Peyer's patch (tissue), 4 donors: ENCODE results near the gene GBE1.

Source experiments
- POLR2A ChIP-seq, 2 donors: fragments of 450-650 bp; IDR thresholded peaks; one replicate each; pipeline ENCODE4 v1.5.1; 2017; ENCODE audit warnings: antibody characterized with exemption in 2 of 2, mild to moderate bottlenecking in 2 of 2, moderate library complexity in 2 of 2
- TF ChIP-seq, protein P1 (sequence below), 6 experiments: fragments of 450-650 bp in 4 of 6; fragments of 200-600 bp in 2 of 6; sonication (generic) in 1 of 6; IDR thresholded peaks; one replicate each; pipeline ENCODE4 v1.5.1; 2017 to 2019; ENCODE audit warnings: antibody characterized with exemption in 6 of 6, mild to moderate bottlenecking in 3 of 6, moderate library complexity in 1 of 6

- TF ChIP-seq, protein P1, sequence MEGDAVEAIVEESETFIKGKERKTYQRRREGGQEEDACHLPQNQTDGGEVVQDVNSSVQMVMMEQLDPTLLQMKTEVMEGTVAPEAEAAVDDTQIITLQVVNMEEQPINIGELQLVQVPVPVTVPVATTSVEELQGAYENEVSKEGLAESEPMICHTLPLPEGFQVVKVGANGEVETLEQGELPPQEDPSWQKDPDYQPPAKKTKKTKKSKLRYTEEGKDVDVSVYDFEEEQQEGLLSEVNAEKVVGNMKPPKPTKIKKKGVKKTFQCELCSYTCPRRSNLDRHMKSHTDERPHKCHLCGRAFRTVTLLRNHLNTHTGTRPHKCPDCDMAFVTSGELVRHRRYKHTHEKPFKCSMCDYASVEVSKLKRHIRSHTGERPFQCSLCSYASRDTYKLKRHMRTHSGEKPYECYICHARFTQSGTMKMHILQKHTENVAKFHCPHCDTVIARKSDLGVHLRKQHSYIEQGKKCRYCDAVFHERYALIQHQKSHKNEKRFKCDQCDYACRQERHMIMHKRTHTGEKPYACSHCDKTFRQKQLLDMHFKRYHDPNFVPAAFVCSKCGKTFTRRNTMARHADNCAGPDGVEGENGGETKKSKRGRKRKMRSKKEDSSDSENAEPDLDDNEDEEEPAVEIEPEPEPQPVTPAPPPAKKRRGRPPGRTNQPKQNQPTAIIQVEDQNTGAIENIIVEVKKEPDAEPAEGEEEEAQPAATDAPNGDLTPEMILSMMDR (IDR thresholded peaks at IDR 0.05) = no peak
- TF ChIP-seq POLR2A (IDR thresholded peaks at IDR 0.05) = no peak
These were observed 220.7 kb downstream of the GBE1 start for GRCh38 chr3:81540787-81541186.
